ENCODE measurements around the gene CDK6. TPM values are rescaled to one million over a fixed set of nuclear protein-coding genes. Genes with fewer than 3 reads are reported as not detected.

Gene CDK6
- total RNA-seq, 2 donors from 2014 or later = 28.5 to 36.6 TPM

DNA sequence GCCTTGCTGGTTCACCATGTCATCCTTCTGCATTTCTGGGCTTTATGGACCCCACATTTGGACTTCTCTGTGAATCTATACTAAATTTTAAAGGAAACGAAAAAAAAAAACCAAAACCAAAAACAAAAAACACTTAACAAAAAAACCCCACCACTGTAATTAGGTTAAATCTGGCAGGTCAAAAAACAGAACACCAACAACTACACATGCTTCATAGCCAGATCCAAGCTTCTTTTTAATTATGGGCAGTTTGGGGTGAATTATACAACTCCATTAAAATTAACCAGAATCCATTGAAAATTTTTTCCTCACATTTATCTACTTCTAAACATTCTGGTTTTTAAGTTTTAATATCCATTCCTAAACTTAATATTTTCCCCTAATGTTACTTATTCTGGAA, 58.4 kb downstream of the CDK6 start:
- H3K9me3 Mint-ChIP-seq = peaks cover 15% of the 10 kb centered on the region
- DNase-seq = no peak
- Histone ChIP-seq H3K9me3 (ENCODE audit: control insufficient read depth, low read length) (peaks cover 11% of the 10 kb centered on the region), H3K36me3 (ENCODE audit: control insufficient read depth, insufficient read depth, low read length) (peaks cover 25% of the 10 kb centered on the region), H3K9ac (ENCODE audit: extremely low read depth, low read length, poor library complexity, severe bottlenecking) (no peak overlapping the region), H3K27me3 (ENCODE audit: control insufficient read depth, insufficient read depth, low read length, poor library complexity, severe bottlenecking) (no peaks in the 10 kb centered on the region), H3K4me3 (ENCODE audit: low read length) (no peak overlapping the region), H3K27ac (ENCODE audit: low read depth, low read length) (no peak overlapping the region), H3K4me1 (ENCODE audit: control insufficient read depth, insufficient read depth, low read length) (peaks cover 4% of the 10 kb centered on the region)
- peaks cover 14% of the 10 kb centered on the region for H3K4me1 Mint-ChIP-seq
- TF ChIP-seq, protein P1, sequence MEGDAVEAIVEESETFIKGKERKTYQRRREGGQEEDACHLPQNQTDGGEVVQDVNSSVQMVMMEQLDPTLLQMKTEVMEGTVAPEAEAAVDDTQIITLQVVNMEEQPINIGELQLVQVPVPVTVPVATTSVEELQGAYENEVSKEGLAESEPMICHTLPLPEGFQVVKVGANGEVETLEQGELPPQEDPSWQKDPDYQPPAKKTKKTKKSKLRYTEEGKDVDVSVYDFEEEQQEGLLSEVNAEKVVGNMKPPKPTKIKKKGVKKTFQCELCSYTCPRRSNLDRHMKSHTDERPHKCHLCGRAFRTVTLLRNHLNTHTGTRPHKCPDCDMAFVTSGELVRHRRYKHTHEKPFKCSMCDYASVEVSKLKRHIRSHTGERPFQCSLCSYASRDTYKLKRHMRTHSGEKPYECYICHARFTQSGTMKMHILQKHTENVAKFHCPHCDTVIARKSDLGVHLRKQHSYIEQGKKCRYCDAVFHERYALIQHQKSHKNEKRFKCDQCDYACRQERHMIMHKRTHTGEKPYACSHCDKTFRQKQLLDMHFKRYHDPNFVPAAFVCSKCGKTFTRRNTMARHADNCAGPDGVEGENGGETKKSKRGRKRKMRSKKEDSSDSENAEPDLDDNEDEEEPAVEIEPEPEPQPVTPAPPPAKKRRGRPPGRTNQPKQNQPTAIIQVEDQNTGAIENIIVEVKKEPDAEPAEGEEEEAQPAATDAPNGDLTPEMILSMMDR (conservative IDR thresholded peaks at IDR 0.05) = no peak
- H3K4me3 Mint-ChIP-seq = no peak overlapping the region
- H3K27ac Mint-ChIP-seq = no peak overlapping the region
- no peaks in the 10 kb centered on the region for H3K27me3 Mint-ChIP-seq (ENCODE audit: insufficient read depth)
- 94% methylated on average over 1 of the region's 1 CpG; no CpG with 5 or more reads in 1 of the 2 experiments for WGBS, 2 experiments (ENCODE audit: insufficient coverage in 1 of 2, insufficient read length in 1 of 2)
- peaks cover 17% of the 10 kb centered on the region for H3K36me3 Mint-ChIP-seq (ENCODE audit: low read depth)

DNA sequence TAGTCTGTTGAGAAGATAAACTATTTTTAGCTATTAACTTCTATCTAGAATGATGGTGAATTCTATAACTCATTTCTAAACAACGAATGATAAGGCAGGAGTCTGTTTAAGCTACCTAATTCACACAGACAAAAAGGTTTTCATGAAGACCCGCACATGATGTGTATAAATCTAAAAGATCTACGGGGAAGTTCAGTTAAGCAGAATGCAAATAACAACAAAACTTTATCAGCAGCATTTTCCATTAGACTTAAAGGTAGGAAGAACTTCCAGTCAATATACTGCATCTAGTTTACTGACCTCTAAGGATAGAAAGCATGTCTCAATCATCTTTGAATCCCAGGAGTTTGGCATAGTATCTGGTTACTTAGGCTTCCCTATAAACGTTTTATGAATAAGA, 62.6 kb downstream of the CDK6 start:
- Histone ChIP-seq H3K4me3 (ENCODE audit: low read length) (no peak overlapping the region), H3K9me3 (ENCODE audit: control insufficient read depth, low read length) (peaks cover 11% of the 10 kb centered on the region), H3K36me3 (ENCODE audit: control insufficient read depth, insufficient read depth, low read length) (peaks cover 44% of the 10 kb centered on the region), H3K4me1 (ENCODE audit: control insufficient read depth, insufficient read depth, low read length) (no peaks in the 10 kb centered on the region), H3K27ac (ENCODE audit: low read depth, low read length) (no peak overlapping the region), H3K9ac (ENCODE audit: extremely low read depth, low read length, poor library complexity, severe bottlenecking) (no peak overlapping the region), H3K27me3 (ENCODE audit: control insufficient read depth, insufficient read depth, low read length, poor library complexity, severe bottlenecking) (no peaks in the 10 kb centered on the region)
- WGBS, 2 experiments (ENCODE audit: insufficient coverage in 1 of 2, insufficient read length in 1 of 2) = 96% methylated on average over 4 of the region's 4 CpGs; no CpG with 5 or more reads in 1 of the 2 experiments
- Mint-ChIP-seq H3K27me3 (ENCODE audit: insufficient read depth) (no peaks in the 10 kb centered on the region), H3K4me1 (peaks cover 2% of the 10 kb centered on the region), H3K4me3 (no peak overlapping the region), H3K9me3 (peaks cover 15% of the 10 kb centered on the region), H3K27ac (no peak overlapping the region), H3K36me3 (ENCODE audit: low read depth) (peaks cover 17% of the 10 kb centered on the region)
- DNase-seq = no peak
- TF ChIP-seq, protein P1 (conservative IDR thresholded peaks at IDR 0.05) = no peak

DNA sequence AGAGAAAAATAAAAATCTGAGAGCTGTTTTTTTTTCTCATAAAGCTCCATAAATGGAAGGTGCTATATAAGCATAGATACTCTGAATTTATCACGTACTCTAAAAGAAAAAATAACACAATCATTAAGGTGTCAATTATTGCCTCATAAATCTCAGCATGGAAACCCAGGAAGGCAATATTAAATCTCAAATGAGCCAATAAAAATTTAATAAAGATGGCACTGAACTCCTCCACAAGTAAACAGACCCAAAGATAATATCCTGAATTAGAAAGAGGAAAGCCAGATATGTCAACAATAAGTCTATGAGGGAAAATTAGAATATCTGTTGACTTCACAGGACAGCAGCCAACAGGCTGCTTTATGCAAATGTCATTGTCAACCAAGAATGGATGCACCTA, 66.5 kb downstream of the CDK6 start:
- H3K27ac ChIP-seq (ENCODE audit: low read depth, low read length) = no peak overlapping the region

More for the DNA sequence above, 66.5 kb downstream of the CDK6 start:
- no peaks in the 10 kb centered on the region for H3K36me3 Mint-ChIP-seq (ENCODE audit: low read depth)
- DNase-seq = no peak
- peaks cover 47% of the 10 kb centered on the region for H3K36me3 ChIP-seq (ENCODE audit: control insufficient read depth, insufficient read depth, low read length)
- no peaks in the 10 kb centered on the region for H3K27me3 ChIP-seq (ENCODE audit: control insufficient read depth, insufficient read depth, low read length, poor library complexity, severe bottlenecking)
- TF ChIP-seq, protein P1 (conservative IDR thresholded peaks at IDR 0.05) = no peak
- H3K9me3 ChIP-seq (ENCODE audit: control insufficient read depth, low read length) = no peaks in the 10 kb centered on the region
- H3K4me1 ChIP-seq (ENCODE audit: control insufficient read depth, insufficient read depth, low read length) = no peaks in the 10 kb centered on the region
- H3K9me3 Mint-ChIP-seq = no peaks in the 10 kb centered on the region
- 68 to 83% methylated on average over 1 of the region's 1 CpG for WGBS, 2 experiments (ENCODE audit: insufficient coverage in 1 of 2, insufficient read length in 1 of 2)
- no peak overlapping the region for H3K4me3 ChIP-seq (ENCODE audit: low read length)
- no peak overlapping the region for H3K4me3 Mint-ChIP-seq
- H3K27ac Mint-ChIP-seq = no peak overlapping the region
- H3K27me3 Mint-ChIP-seq (ENCODE audit: insufficient read depth) = no peaks in the 10 kb centered on the region
- no peak overlapping the region for H3K9ac ChIP-seq (ENCODE audit: extremely low read depth, low read length, poor library complexity, severe bottlenecking)
- peaks cover 33% of the 10 kb centered on the region for H3K4me1 Mint-ChIP-seq
